GM12801 (cell line): Measurements from ENCODE around the gene ARHGEF28.

Experiments used
- TF ChIP-seq, protein P1 (sequence below): IDR thresholded peaks from one replicate; pipeline ENCODE4 v1.5.1; 2011; ENCODE audit warnings: control low read depth; ENCODE audit not compliant: insufficient read length; ENCODE audit errors: extremely low read depth

ARHGEF28 gene

DNA sequence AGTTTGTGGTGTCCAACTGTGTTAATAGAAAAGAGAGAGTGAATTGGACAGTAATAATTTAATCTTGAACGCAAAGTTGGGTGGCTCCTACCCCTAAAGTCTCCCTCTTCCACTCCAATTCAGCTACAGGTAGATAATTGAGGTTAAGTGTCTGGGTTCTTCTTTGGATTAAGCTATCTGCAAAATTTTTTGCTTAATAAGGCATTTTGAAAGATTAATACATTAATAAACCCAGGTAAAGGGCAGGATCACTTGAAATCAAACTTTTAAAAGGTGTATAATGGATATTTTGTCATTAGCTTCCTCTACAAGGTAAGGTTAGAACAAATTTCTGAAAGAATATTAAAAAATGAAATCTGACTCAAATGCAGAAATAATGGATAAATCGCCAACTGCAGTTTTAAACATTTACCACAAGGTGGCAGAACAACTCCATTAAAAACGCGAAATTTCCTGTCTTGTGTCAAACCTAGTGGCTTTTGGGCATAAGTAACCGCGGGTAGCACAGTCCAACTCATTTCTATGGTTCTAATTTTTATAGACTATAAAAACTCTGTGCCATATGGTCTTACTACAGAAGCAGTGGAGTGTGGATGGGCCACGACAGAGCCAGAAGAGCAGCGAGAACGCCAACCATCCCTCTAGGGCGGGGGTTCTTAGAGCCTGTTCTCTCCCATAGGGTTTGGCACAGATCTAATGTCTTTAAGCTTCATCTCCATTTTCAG, 276.5 kb downstream of the ARHGEF28 start:
- TF ChIP-seq, protein P1, sequence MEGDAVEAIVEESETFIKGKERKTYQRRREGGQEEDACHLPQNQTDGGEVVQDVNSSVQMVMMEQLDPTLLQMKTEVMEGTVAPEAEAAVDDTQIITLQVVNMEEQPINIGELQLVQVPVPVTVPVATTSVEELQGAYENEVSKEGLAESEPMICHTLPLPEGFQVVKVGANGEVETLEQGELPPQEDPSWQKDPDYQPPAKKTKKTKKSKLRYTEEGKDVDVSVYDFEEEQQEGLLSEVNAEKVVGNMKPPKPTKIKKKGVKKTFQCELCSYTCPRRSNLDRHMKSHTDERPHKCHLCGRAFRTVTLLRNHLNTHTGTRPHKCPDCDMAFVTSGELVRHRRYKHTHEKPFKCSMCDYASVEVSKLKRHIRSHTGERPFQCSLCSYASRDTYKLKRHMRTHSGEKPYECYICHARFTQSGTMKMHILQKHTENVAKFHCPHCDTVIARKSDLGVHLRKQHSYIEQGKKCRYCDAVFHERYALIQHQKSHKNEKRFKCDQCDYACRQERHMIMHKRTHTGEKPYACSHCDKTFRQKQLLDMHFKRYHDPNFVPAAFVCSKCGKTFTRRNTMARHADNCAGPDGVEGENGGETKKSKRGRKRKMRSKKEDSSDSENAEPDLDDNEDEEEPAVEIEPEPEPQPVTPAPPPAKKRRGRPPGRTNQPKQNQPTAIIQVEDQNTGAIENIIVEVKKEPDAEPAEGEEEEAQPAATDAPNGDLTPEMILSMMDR: no peak

DNA sequence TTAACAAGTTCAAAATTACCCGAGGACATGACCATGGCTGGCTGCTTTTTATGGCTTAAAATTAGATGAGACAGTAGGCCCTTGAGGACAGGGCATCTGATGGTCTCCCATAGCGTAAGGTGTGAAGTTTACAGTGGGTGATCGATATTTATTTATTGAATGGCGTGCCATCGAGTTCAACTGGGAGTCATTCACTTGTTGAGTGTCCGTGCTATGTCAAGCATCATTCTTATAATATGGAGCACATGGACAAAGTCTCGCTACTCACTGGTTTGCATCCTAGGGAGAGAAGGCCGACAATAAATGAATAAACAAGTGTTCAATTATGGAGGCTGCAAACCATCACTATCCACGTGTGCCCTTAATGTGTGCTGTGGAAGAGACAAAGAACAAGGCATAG, 277.2 kb downstream of the ARHGEF28 start:
- TF ChIP-seq, protein P1: no peak

DNA sequence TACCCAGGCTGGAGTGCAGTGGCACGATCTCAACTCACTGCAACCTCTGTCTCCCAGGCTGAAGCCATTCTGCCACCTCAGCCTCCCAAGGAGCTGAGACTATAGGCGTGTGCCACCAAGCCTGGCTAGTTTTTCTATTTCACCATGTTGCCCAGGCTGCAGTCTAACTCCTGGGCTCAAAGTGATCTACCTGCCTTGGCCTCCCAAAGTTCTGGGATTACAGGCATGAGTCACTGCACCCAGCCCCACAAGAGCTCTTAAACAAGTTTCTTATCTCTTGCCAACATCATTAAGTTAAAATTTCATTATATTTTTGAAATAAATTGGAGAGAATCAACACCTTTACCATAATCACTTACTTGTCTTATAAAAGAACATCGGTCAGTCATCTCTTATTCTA, 280.3 kb downstream of the ARHGEF28 start:
- TF ChIP-seq, protein P1: no peak

DNA sequence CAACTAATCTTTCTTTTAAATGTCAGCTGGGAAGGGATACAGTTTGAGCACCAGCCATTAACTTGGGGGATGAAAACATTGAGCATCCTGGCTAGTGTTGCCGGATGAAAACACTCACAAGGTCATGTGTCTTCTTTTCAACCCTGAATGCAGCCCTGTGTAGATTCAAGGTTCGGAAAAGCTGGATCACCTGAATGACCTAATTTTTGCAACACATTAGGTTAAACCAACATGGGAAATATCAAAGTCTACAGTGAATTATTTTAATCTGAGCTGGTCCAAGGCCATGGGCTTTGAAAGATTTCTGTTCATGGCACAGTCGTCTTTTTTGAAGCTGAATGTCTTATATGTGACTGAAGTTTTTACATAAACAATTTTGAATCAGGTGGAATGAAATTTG, 281.2 kb downstream of the ARHGEF28 start:
- TF ChIP-seq, protein P1: no peak

DNA sequence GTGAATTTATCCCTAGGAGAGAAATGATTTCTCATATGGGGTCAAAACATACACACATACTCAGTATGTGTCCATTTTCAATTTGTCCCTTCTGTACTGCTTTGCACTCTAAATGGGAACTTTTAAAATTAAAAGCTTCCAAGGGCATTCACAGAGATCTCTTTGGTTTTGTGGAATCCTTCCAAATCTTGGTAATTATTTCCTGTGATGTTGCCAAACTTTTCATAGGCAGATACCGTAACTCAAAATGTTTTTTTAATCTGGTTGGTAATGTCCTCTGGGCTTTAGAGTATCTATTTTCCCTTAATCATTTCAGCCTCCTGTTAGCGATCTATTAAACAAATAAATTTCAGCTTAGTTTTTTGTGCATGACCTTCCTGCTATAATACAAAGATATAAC, 282.4 kb downstream of the ARHGEF28 start:
- TF ChIP-seq, protein P1: no peak

DNA sequence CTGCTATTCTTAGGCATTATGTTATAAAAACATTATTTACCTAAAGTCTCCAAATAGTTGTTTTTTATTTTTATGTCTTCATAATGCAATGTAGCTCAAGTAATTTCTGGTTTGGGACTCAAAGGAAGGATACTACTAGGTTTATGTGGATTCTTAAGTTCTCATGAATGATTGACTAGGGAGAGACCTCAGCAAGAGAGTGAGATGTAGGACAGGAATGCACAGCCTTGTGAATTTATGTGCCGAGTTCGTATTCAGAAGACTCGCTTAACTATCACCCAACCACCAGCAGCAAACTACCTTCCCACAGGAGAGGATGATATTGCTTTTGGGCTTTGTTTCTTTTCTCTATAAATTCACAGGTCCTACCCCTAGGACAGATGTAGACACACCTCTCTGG, 282.9 kb downstream of the ARHGEF28 start:
- TF ChIP-seq, protein P1: no peak

DNA sequence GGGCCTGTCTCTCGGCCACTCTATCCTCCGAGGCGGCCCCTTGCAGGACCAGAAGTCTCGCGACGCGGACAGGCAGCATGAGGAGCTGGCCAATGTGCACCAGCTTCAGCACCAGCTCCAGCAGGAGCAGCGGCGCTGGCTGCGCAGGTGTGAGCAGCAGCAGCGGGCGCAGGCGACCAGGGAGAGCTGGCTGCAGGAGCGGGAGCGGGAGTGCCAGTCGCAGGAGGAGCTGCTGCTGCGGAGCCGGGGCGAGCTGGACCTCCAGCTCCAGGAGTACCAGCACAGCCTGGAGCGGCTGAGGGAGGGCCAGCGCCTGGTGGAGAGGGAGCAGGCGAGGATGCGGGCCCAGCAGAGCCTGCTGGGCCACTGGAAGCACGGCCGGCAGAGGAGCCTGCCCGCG, 283.5 kb downstream of the ARHGEF28 start:
- TF ChIP-seq, protein P1: no peak
